ENCODE results near the gene PLCD4. TPM values are rescaled to one million over a fixed set of nuclear protein-coding genes. Genes with fewer than 3 reads are reported as not detected.
A peak's percentile ranks its signal among the peaks of the same experiment; 100 is the strongest.

The PLCD4 gene
- total RNA-seq, 1 donor from 2014 or later: 1.1 TPM

- intact Hi-C loops (cut with DNase I): no loop called here
- no peaks in the 10 kb centered on the region for H3K27me3 ChIP-seq (ENCODE audit: low read depth)
- no peak overlapping the region for H3K27ac ChIP-seq
- no peaks in the 10 kb centered on the region for H3K9me3 ChIP-seq
- DNase-seq (no peak), ATAC-seq (no peak)
- peaks cover 72% of the 10 kb centered on the region for H3K36me3 ChIP-seq
- TF ChIP-seq CTCF (IDR thresholded peaks at IDR 0.05): no peak
- no peak overlapping the region for H3K4me3 ChIP-seq
- no peaks in the 10 kb centered on the region for H3K4me1 ChIP-seq
Observed at GRCh38 chr2:218635719-218636118, 28.0 kb downstream of the PLCD4 start.

- Histone ChIP-seq H3K36me3 (peaks cover 95% of the 10 kb centered on the region), H3K27me3 (ENCODE audit: low read depth) (no peaks in the 10 kb centered on the region), H3K4me1 (no peaks in the 10 kb centered on the region), H3K27ac (no peak overlapping the region), H3K9me3 (no peaks in the 10 kb centered on the region), H3K4me3 (no peak overlapping the region)
- no peak for DNase-seq
- TF ChIP-seq CTCF (IDR thresholded peaks at IDR 0.05): no peak
- intact Hi-C loops (cut with DNase I): no loop called here
- no peak for ATAC-seq
Observed at GRCh38 chr2:218638372-218638771, 30.7 kb downstream of the PLCD4 start.

- intact Hi-C loops (cut with DNase I): no loop called here
- peaks cover 96% of the 10 kb centered on the region for H3K36me3 ChIP-seq
- ATAC-seq (peak in 1 of 2 donors; percentile 17), DNase-seq (no peak)
- no peaks in the 10 kb centered on the region for H3K27me3 ChIP-seq (ENCODE audit: low read depth)
- H3K4me3 ChIP-seq: no peak overlapping the region
- H3K27ac ChIP-seq: no peak overlapping the region
- TF ChIP-seq CTCF (IDR thresholded peaks at IDR 0.05): no peak
- H3K4me1 ChIP-seq: no peaks in the 10 kb centered on the region
- H3K9me3 ChIP-seq: no peaks in the 10 kb centered on the region
Observed at GRCh38 chr2:218642121-218642656, 34.5 kb downstream of the PLCD4 start.

GRCh38 chr2:218642786-218643185, 35.1 kb downstream of the PLCD4 start:
- no peaks in the 10 kb centered on the region for H3K27me3 ChIP-seq (ENCODE audit: low read depth)
- intact Hi-C loops (cut with DNase I): no loop called here
- no peaks in the 10 kb centered on the region for H3K4me1 ChIP-seq
- H3K36me3 ChIP-seq: peaks cover 96% of the 10 kb centered on the region
- H3K27ac ChIP-seq: no peak overlapping the region
- H3K9me3 ChIP-seq: no peaks in the 10 kb centered on the region
- H3K4me3 ChIP-seq: no peak overlapping the region
- ATAC-seq: peak in 1 of 2 donors; percentile 25
- DNase-seq: no peak
- TF ChIP-seq CTCF (IDR thresholded peaks at IDR 0.05): no peak

GRCh38 chr2:218643751-218644310, 36.1 kb downstream of the PLCD4 start:
- no peak for ATAC-seq
- Histone ChIP-seq H3K36me3 (peaks cover 96% of the 10 kb centered on the region), H3K4me3 (no peak overlapping the region)

More at GRCh38 chr2:218643751-218644310, 36.1 kb downstream of the PLCD4 start:
- Histone ChIP-seq H3K4me1 (no peaks in the 10 kb centered on the region), H3K9me3 (no peaks in the 10 kb centered on the region), H3K27ac (no peak overlapping the region), H3K27me3 (ENCODE audit: low read depth) (no peaks in the 10 kb centered on the region)
- intact Hi-C loops (cut with DNase I): no loop called here
- DNase-seq: no peak
- TF ChIP-seq CTCF (IDR thresholded peaks at IDR 0.05): no peak

All from lower lobe of right lung (tissue), 2 donors.